Right atrium auricular region (tissue), 2 donors: ENCODE results near the gene CIB4. TPM values are rescaled to one million over a fixed set of nuclear protein-coding genes. Genes with fewer than 3 reads are reported as not detected.

Experiments used
- DNase-seq: peaks from one replicate; pipeline ENCODE4 v3.0.0-alpha.2; 2019; ENCODE audit warnings: low spot score
- H3K27ac ChIP-seq, 2 donors: fragments of 200-600 bp; sonication (generic); 1 replicate in 1 of 2; 2 replicates in 1 of 2; pipeline ENCODE4 v1.5.1; 2016 to 2019
- H3K27me3 ChIP-seq, 2 donors: fragments of 200-600 bp; sonication (generic); one replicate each; pipeline versions ENCODE4 v1.5.1 to v1.6.0; 2017 to 2019
- H3K36me3 ChIP-seq: fragments of 200-600 bp; sonication (generic); one replicate; pipeline ENCODE4 v1.5.1; 2016
- H3K4me1 ChIP-seq, 2 donors: fragments of 200-600 bp; sonication (generic); one replicate each; pipeline versions ENCODE4 v1.5.1 to v1.6.0; 2017 to 2019
- H3K4me3 ChIP-seq, 2 donors: fragments of 200-600 bp; sonication (generic); 1 replicate in 1 of 2; 2 replicates in 1 of 2; pipeline ENCODE4 v1.5.1; 2017 to 2019; ENCODE audit warnings: mild to moderate bottlenecking in 1 of 2, moderate library complexity in 1 of 2
- H3K9me3 ChIP-seq, 2 donors: fragments of 200-600 bp; sonication (generic); one replicate each; pipeline ENCODE4 v1.5.1; 2019
- total RNA-seq, 2 donors: library from RNA; depleted of rRNA; stranded (reverse); fragments of >200 nt; gene quantifications; one replicate each; pipeline ENCODE4 v1.1.0, GENCODE V29; 2016
- TF ChIP-seq, protein P1 (sequence below), 2 donors: fragments of 200-600 bp; sonication (generic); IDR thresholded peaks; one replicate each; pipeline ENCODE4 v1.5.1; 2019; ENCODE audit warnings: antibody characterized with exemption in 2 of 2

Gene CIB4
- total RNA-seq, 2 donors from 2014 or later, result not detected

DNA sequence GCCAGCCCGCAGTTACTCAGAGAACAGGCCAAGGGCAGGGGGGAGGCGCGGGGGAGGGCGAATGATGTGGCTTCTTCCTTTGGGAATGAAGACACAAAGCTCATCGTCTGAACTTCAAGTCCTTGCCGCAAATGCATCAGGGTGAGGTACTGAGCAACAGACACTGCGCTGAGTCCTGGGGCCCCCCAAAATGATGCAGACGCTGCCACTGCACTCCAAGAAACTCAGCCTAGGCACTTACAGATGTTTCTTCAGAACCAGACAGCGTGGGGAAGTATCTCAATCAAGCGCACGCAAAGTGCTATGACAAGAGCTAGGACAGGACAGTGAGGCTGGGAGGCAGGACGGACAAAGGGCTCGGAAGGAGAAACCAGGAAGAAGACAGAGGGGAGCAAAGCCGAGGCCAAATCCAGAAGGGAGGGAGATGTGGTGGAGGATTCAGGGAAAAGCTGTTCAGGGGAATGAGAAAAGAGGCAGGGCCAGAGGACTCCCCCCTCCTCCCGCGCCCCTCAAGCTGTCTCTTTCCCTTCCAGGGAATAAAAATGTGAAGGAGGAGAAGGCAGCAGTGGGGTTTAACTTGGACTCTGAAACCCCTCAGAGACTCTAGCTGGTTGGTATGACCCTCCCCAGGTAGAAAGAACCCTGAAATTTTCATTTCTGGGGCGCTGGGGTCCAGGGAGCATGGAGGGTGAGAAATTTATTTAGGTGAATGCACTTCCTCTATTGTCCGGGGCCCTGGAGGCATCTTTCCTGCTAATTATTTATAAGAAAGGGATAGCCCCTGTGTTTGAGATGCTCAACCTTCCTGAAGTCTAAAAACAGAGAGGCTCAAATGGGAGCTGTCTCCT, 34.9 kb downstream of the CIB4 start:
- Histone ChIP-seq H3K27ac (no peak overlapping the region), H3K9me3 (no peaks in the 10 kb centered on the region), H3K27me3 (no peaks in the 10 kb centered on the region), H3K4me1 (no peaks in the 10 kb centered on the region), H3K36me3 (no peaks in the 10 kb centered on the region), H3K4me3 (no peak overlapping the region)
- TF ChIP-seq, protein P1, sequence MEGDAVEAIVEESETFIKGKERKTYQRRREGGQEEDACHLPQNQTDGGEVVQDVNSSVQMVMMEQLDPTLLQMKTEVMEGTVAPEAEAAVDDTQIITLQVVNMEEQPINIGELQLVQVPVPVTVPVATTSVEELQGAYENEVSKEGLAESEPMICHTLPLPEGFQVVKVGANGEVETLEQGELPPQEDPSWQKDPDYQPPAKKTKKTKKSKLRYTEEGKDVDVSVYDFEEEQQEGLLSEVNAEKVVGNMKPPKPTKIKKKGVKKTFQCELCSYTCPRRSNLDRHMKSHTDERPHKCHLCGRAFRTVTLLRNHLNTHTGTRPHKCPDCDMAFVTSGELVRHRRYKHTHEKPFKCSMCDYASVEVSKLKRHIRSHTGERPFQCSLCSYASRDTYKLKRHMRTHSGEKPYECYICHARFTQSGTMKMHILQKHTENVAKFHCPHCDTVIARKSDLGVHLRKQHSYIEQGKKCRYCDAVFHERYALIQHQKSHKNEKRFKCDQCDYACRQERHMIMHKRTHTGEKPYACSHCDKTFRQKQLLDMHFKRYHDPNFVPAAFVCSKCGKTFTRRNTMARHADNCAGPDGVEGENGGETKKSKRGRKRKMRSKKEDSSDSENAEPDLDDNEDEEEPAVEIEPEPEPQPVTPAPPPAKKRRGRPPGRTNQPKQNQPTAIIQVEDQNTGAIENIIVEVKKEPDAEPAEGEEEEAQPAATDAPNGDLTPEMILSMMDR (IDR thresholded peaks at IDR 0.05), result no peak
- no peak for DNase-seq

DNA sequence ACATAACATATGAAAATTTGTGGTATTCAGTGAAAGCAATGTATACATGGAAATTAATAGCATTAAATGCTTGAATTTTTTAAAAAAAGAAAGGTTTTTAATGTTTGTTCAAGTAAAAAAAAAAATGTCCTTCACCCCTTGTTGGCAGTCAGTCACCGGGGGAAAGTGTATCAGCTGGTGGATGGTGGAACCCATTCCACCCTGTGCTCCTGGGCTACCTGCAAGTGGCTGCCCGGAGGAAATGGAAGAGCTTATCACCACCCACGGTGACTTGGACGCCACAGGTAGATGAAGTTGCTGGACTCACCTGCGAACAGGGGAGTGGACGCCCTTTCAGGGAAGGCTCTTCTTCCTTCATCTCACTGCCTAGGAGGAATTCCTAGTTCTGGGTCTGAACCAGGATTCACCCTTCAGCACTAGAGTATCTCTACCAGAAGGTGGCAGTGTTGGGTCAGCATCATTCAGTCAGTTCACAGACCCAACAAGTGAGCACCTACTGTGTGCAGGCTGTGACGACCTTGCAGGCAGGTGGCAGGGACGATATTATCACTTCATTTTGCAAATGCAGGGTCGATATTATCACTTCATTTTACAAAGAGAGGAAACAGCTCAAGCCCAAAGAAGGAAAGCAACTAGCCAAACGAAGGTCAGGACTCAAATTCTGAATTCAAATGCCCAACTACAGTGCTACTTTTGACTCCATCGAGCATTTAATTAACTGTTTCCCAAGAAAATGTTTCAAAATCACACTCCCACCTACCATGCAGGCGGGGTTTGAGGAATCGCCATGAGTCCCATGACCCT, 35.8 kb downstream of the CIB4 start:
- H3K4me3 ChIP-seq, result no peak overlapping the region
- DNase-seq, result no peak
- no peaks in the 10 kb centered on the region for H3K4me1 ChIP-seq
- H3K36me3 ChIP-seq, result no peaks in the 10 kb centered on the region
- H3K9me3 ChIP-seq, result no peaks in the 10 kb centered on the region
- H3K27me3 ChIP-seq, result no peaks in the 10 kb centered on the region
- TF ChIP-seq, protein P1 (IDR thresholded peaks at IDR 0.05), result peak; percentile 66 to 81
- no peak overlapping the region for H3K27ac ChIP-seq

DNA sequence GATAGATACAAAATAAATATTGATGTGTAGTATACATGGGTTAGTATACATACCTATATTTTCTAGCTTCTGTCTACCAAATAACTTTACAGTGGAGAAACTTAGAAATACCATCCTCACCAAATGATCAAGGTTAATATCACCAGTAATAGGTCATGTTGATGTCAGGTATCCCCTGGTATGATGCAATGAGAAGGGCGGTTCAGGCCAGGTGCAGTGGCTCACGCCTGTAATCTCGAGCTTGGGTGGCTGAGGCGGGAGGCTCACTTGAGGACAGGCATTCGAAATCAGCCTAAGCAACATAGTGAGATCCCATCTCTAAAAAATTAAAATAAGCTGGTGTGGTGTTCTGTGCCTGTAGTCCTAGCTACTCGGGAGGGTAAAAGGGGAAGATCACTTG, 38.6 kb downstream of the CIB4 start:
- no peaks in the 10 kb centered on the region for H3K27me3 ChIP-seq
- H3K4me1 ChIP-seq, result no peaks in the 10 kb centered on the region
- no peaks in the 10 kb centered on the region for H3K36me3 ChIP-seq
- TF ChIP-seq, protein P1 (IDR thresholded peaks at IDR 0.05), result no peak
- DNase-seq, result no peak
- no peak overlapping the region for H3K4me3 ChIP-seq
- H3K27ac ChIP-seq, result no peak overlapping the region
- no peaks in the 10 kb centered on the region for H3K9me3 ChIP-seq

DNA sequence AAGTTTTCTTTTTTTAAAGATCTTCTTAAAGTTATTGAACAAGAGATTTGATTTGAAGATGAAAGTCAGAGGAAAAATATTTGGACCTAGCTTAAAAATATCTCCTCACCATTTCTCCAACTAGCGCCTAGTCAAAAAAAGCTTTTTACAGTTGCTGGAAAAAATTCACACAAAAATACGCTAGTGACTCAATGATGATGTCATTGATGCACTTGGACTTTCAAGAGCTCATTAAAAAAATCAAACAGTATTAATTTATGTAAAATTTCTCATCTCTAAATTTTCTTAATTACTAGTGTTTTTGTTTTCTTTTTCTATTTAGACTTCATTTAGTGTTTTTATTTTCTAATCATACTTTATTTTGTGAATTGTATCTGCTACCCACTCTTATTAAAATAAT, 41.8 kb downstream of the CIB4 start:
- Histone ChIP-seq H3K27me3 (no peaks in the 10 kb centered on the region), H3K9me3 (no peaks in the 10 kb centered on the region), H3K27ac (no peak overlapping the region), H3K36me3 (no peaks in the 10 kb centered on the region), H3K4me3 (no peak overlapping the region), H3K4me1 (no peaks in the 10 kb centered on the region)
- TF ChIP-seq, protein P1 (IDR thresholded peaks at IDR 0.05), result no peak
- DNase-seq, result no peak

DNA sequence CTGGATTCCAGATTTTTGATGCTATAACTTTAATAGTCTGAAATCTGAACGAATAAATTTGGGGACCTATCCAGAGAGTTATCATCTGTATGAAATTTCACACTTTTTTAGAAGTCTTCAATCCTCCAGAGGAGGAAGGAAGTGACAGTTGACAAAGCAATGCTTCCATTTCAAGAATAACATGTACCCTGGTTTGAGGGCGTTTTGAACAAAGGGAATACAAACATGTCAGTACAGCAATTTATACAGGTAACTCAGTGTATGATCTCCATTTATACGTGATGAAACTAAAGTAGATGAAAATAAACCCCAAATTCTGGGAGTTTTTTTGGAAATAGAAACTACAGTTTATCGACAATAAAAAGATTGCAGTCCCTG, 42.2 kb downstream of the CIB4 start:
- Histone ChIP-seq H3K4me3 (no peak overlapping the region), H3K27ac (no peak overlapping the region), H3K4me1 (no peaks in the 10 kb centered on the region), H3K27me3 (no peaks in the 10 kb centered on the region), H3K9me3 (no peaks in the 10 kb centered on the region), H3K36me3 (no peaks in the 10 kb centered on the region)
- TF ChIP-seq, protein P1 (IDR thresholded peaks at IDR 0.05), result no peak
- no peak for DNase-seq
